H1 (cell line): ENCODE results near the gene CRACDL.

Experiments used
- CHD1 ChIP-seq: IDR thresholded peaks from 2 replicates; pipeline ENCODE4 v1.6.1; 2012; ENCODE audit warnings: low read depth, low read length, improper control_type of control experiment
- CTCF ChIP-seq, 3 experiments: IDR thresholded peaks; 1 replicate in 2 of 3; 2 replicates in 1 of 3; pipeline versions ENCODE4 v1.5.1 to v1.6.1; 2011; ENCODE audit warnings: low read length in 3 of 3, mild to moderate bottlenecking in 3 of 3, inconsistent platforms in 2 of 3, low read depth in 1 of 3, moderate library complexity in 1 of 3; ENCODE audit not compliant: insufficient read depth in 1 of 3; ENCODE audit errors: control extremely low read depth in 1 of 3
- EP300 ChIP-seq, 2 experiments: IDR thresholded peaks; 1 replicate in 1 of 2; 2 replicates in 1 of 2; pipeline ENCODE4 v1.6.1; 2011 to 2012; ENCODE audit warnings: low read depth in 2 of 2, low read length in 2 of 2, mild to moderate bottlenecking in 2 of 2, borderline replicate concordance in 1 of 2, inconsistent platforms in 1 of 2, moderate library complexity in 1 of 2
- EZH2 ChIP-seq: fragments of 200-600 bp; sonication (generic); IDR thresholded peaks from 2 replicates; pipeline ENCODE4 v1.7.1; 2012; ENCODE audit warnings: low read depth, mild to moderate bottlenecking, moderate library complexity, low read length, inconsistent platforms; ENCODE audit not compliant: severe bottlenecking
- KDM5A ChIP-seq: fragments of 200-600 bp; IDR thresholded peaks from 2 replicates; pipeline ENCODE4 v1.7.1; 2012; ENCODE audit warnings: mild to moderate bottlenecking, low read length, inconsistent platforms, mixed read lengths

- TF ChIP-seq CTCF (IDR thresholded peaks at IDR 0.05; ENCODE audit: control extremely low read depth in 1 of 3, insufficient read depth in 1 of 3, low read depth in 1 of 3, low read length in 3 of 3) (no peak), CHD1 (no peak), EZH2 (no peak), KDM5A (no peak), EP300 (IDR thresholded peaks at IDR 0.05; ENCODE audit: borderline replicate concordance in 1 of 2, low read depth in 2 of 2, low read length in 2 of 2) (no peak)
Measured at GRCh38 chr2:98769114-98769476, 166.9 kb downstream of the CRACDL start.
